Measurements from ENCODE around the gene FERMT3. TPM values are rescaled to one million over a fixed set of nuclear protein-coding genes. Genes with fewer than 3 reads are reported as not detected.
A peak's percentile ranks its signal among the peaks of the same experiment; 100 is the strongest.

FERMT3 gene
- total and polyA plus RNA-seq, 2 of the 8 experiments (the other 6 are each of a cell fraction or from before 2014, with no cell fraction given), result 1.4 to 3.7 TPM

- TF ChIP-seq ATF2 (IDR thresholded peaks at IDR 0.05; ENCODE audit: low read length) (no peak), SIN3A (conservative IDR thresholded peaks at IDR 0.05 in 1 of 2, IDR thresholded peaks at IDR 0.05 in 1 of 2; ENCODE audit: low read depth in 1 of 2, low read length in 2 of 2) (no peak), SP2 (IDR thresholded peaks at IDR 0.05; ENCODE audit: low read length) (no peak), SP1 (IDR thresholded peaks at IDR 0.05; ENCODE audit: low read depth, low read length) (peak; percentile 83), POU5F1 (IDR thresholded peaks at IDR 0.05; ENCODE audit: low read depth, low read length) (no peak), SIX5 (IDR thresholded peaks at IDR 0.05; ENCODE audit: low read depth, low read length) (no peak), CTBP2 (IDR thresholded peaks at IDR 0.05; ENCODE audit: borderline replicate concordance, insufficient read depth, insufficient read length, low read length) (peak; percentile 38), YY1 (IDR thresholded peaks at IDR 0.05; ENCODE audit: low read depth, low read length) (peak; percentile 84), BRCA1 (IDR thresholded peaks at IDR 0.05; ENCODE audit: low read depth, low read length) (no peak), PHF8 (conservative IDR thresholded peaks at IDR 0.05; ENCODE audit: low read depth, low read length) (no peak), EP300 (IDR thresholded peaks at IDR 0.05; ENCODE audit: borderline replicate concordance in 1 of 2, low read depth in 2 of 2, low read length in 2 of 2) (peak in 1 of 2 experiments; percentile 60; a peak in 1 of 3 replicates), USF2 (IDR thresholded peaks at IDR 0.05; ENCODE audit: low read length) (no peak), MAX (IDR thresholded peaks at IDR 0.05) (no peak), RNF2 (IDR thresholded peaks at IDR 0.05; ENCODE audit: borderline replicate concordance, low read depth, low read length, missing control alignments, poor library complexity, severe bottlenecking) (no peak), CBX5 (IDR thresholded peaks at IDR 0.05; ENCODE audit: low read depth, low read length) (no peak), TAF1 (IDR thresholded peaks at IDR 0.05; ENCODE audit: low read depth, low read length) (peak; percentile 28; the same call in 1 of the 2 replicates), SUZ12 (IDR thresholded peaks at IDR 0.05; ENCODE audit: low read length) (no peak), SIRT6 (IDR thresholded peaks at IDR 0.05; ENCODE audit: low read length) (no peak), GTF2F1 (IDR thresholded peaks at IDR 0.05; ENCODE audit: borderline replicate concordance, low read depth, low read length) (no peak), NRF1 (IDR thresholded peaks at IDR 0.05; ENCODE audit: low read depth, low read length) (no peak)
These were observed 43.3 kb downstream of the FERMT3 start (continued) for GRCh38 chr11:64249563-64250414.

All from H1 (cell line).